GM12892 (cell line): ENCODE data around the gene REEP5.

Experiments
- POLR2A ChIP-seq: IDR thresholded peaks from 2 replicates; pipeline ENCODE4 v1.6.1; 2011; ENCODE audit warnings: low read depth, low read length, control low read depth
- POLR2AphosphoS5 ChIP-seq: IDR thresholded peaks from 2 replicates; pipeline ENCODE4 v1.6.1; 2011; ENCODE audit warnings: low read depth, low read length, control low read depth
- TAF1 ChIP-seq: IDR thresholded peaks from 2 replicates; pipeline ENCODE4 v1.6.1; 2011; ENCODE audit warnings: low read depth, mild to moderate bottlenecking, control low read depth, low read length, borderline replicate concordance

DNA sequence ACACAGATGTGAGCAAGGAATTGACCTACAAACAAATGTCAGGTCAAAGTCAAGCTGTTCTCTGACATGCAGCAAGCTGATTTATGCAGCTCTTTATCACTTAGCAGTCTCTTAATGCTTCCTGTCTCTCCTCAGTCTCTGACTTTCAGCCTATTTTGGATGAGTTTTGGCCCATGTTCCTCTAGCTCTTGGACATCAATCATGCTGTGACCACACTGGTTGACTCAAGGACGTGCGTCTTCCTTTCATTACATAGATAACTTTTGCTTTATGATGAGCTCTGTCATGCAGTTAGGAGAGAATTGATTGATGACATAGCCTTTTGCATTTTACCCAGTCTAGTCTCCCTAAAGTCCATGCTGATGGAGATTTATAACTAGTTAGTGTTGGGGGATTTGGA, 9.4 kb upstream of the REEP5 start:
- TF ChIP-seq POLR2A (no peak), TAF1 (no peak), POLR2AphosphoS5 (no peak)
